Measurements from ENCODE around the gene EPPIN.

GRCh38 chr20:45555198-45555597 lies 8.0 kb upstream of the EPPIN start:
- no peak for TF ChIP-seq CTCF (IDR thresholded peaks at IDR 0.05)
- no peak for TF ChIP-seq SMAD4 (CRISPR knock-in tag; IDR thresholded peaks at IDR 0.05)
- TF ChIP-seq MAX (CRISPR knock-in tag; IDR thresholded peaks at IDR 0.05) = no peak
- TF ChIP-seq KAT7 (CRISPR knock-in tag; IDR thresholded peaks at IDR 0.05; ENCODE audit: borderline replicate concordance) = no peak
- TF ChIP-seq E2F4 (CRISPR knock-in tag; IDR thresholded peaks at IDR 0.05; ENCODE audit: borderline replicate concordance, low read depth) = no peak
- TF ChIP-seq FOXP4 (CRISPR knock-in tag; IDR thresholded peaks at IDR 0.05) = no peak
- no peak for TF ChIP-seq PREB (CRISPR knock-in tag; IDR thresholded peaks at IDR 0.05; ENCODE audit: borderline replicate concordance)
- TF ChIP-seq ATF6 (CRISPR knock-in tag; IDR thresholded peaks at IDR 0.05) = no peak
- TF ChIP-seq ATF2 (CRISPR knock-in tag; IDR thresholded peaks at IDR 0.05; ENCODE audit: borderline replicate concordance, low read depth) = no peak
- TF ChIP-seq STAT6 (CRISPR knock-in tag; conservative IDR thresholded peaks at IDR 0.05; ENCODE audit: low read depth) = no peak
- TF ChIP-seq JUN (CRISPR knock-in tag; IDR thresholded peaks at IDR 0.05) = no peak
- TF ChIP-seq ZBTB21 (CRISPR knock-in tag; IDR thresholded peaks at IDR 0.05; ENCODE audit: borderline replicate concordance) = no peak
- no peak for TF ChIP-seq ZNF423 (CRISPR knock-in tag; IDR thresholded peaks at IDR 0.05)
- TF ChIP-seq NR3C1 (CRISPR knock-in tag; conservative IDR thresholded peaks at IDR 0.05; ENCODE audit: low read depth) = no peak
